Ovary (tissue), 9 donors: ENCODE data around the gene COLGALT1. TPM values are rescaled to one million over a fixed set of nuclear protein-coding genes. Genes with fewer than 3 reads are reported as not detected.

Experiments
- DNase-seq, 5 donors: peaks; one replicate each; pipeline ENCODE4 v3.0.0-alpha.2; 2019 to 2020
- H3K27ac ChIP-seq, 2 donors: fragments of 200-600 bp; one replicate each; pipeline versions ENCODE4 v1.5.1 to v1.8.0; 2019 to 2022
- H3K27me3 ChIP-seq: fragments of 200-600 bp; one replicate; pipeline ENCODE4 v1.8.0; 2022
- H3K36me3 ChIP-seq: fragments of 200-600 bp; sonication (generic); one replicate; pipeline ENCODE4 v1.5.1; 2019
- H3K4me1 ChIP-seq: one replicate; pipeline ENCODE4 v1.8.1; 2013; ENCODE audit warnings: mild to moderate bottlenecking, moderate library complexity; ENCODE audit not compliant: insufficient read depth
- H3K4me3 ChIP-seq: fragments of 200-600 bp; sonication (generic); one replicate; pipeline ENCODE4 v1.5.1; 2017
- H3K9me3 ChIP-seq, 2 donors: fragments of 200-600 bp in 1 of 2; sonication (generic) in 1 of 2; one replicate each; pipeline versions ENCODE4 v1.5.1 to v1.8.1; 2013 to 2019; ENCODE audit warnings: mild to moderate bottlenecking in 1 of 2, moderate library complexity in 1 of 2
- EP300 ChIP-seq: sonication (generic); formaldehyde crosslinking; IDR thresholded peaks from one replicate; pipeline ENCODE4 v1.6.1; 2017; ENCODE audit warnings: antibody characterized with exemption
- POLR2A ChIP-seq: fragments of 450-650 bp; IDR thresholded peaks from one replicate; pipeline ENCODE4 v1.6.1; 2017; ENCODE audit warnings: antibody characterized with exemption, mild to moderate bottlenecking, moderate library complexity
- WGBS, 3 donors: extraction: QIAGEN DNeasy Blood & Tissue Kit in 1 of 3; methylation state at CpG; one replicate each; pipeline versions ENCODE4 v1.1.5 to v1.1.7; 2013 to 2017; 5-methylcytosine and 5-hydroxymethylcytosine counted together
- intact Hi-C, 4 donors: fragments of 100-400 bp; cut with DNase I; formaldehyde crosslinking; loops; one replicate each; pipeline versions ENCODE4 v1.11.0 to v1.15.1; 2022 to 2023
- polyA plus RNA-seq, 2 donors: library from polyadenylated mRNA; stranded (reverse); fragments of 200-250 nt in 1 of 2; fragments of 350-450 nt in 1 of 2; fragmentation: Illumina TruSeq in 1 of 2; extraction: RNeasy Lipid Tissue Mini Kit (QIAGEN cat#74804) in 1 of 2; gene quantifications; one replicate each; pipeline ENCODE4 v1.2.3, GENCODE V29; 2013 to 2014
- total RNA-seq, 7 donors: library from RNA; depleted of rRNA in 2 of 7; stranded (reverse); fragments of >200 nt in 2 of 7; fragmentation: NEBNext Ultra II Directional in 3 of 7; extraction: Animal tissue kit (Norgen Biotek cat#: 25700) in 3 of 7; gene quantifications; one replicate each; pipeline versions ENCODE4 v1.1.0 to v1.2.4, GENCODE V29; 2016 to 2023
- TF ChIP-seq, protein P1 (sequence below), 3 donors: fragments of 450-650 bp in 2 of 3; fragments of 200-600 bp in 1 of 3; IDR thresholded peaks; one replicate each; pipeline versions ENCODE4 v1.5.1 to v1.8.0; 2016 to 2022; ENCODE audit warnings: antibody characterized with exemption in 3 of 3, mild to moderate bottlenecking in 1 of 3
- donor health status: DM: no; HTN: no; CAD: no; lungs with moderate emphysema.
- donor health status: DM: no; HTN: no; CAD: no.
- donor health status: Bipolar disorder and iron deficiency.
- donor health status: DM: yes; HTN: yes; CAD: no.
- donor health status: DM: no; HTN: no; CAD: no.
- donor health status: DM: yes; HTN: yes; CAD: no.

COLGALT1 gene
- total and polyA plus RNA-seq, 9 donors, result 30.4 to 75.2 (median 45.2) TPM

DNA sequence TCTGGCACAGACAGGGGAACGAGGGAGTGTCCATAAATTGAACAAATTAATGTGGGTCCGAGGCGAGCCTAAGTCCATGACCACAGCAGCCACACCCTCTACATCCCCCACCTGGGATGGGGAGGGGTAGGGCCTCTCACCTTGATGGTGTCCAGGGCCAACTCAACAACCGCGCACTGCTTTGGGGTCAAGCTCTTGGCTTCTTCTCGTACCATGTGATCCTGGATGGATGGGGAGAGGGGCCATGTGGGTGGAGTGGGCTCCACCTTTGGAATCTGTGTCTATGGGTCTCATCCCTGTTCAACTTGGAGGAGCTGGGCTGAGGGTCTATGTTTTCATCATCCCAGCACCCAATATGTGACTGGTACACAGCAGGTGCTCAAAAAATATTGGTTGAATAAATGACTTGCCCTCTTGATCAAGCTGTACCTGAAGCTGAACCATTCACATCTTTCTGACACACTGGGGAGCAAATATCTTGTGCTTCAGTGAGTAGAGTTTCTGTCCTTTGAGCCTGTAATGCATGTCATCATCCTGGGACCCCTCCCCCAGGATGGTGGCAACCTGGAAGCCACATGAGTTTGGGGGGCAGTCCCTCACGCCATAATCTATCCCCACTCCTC, 62.9 kb downstream of the COLGALT1 start:
- no peak for TF ChIP-seq POLR2A
- no peak for TF ChIP-seq EP300
- TF ChIP-seq, protein P1, sequence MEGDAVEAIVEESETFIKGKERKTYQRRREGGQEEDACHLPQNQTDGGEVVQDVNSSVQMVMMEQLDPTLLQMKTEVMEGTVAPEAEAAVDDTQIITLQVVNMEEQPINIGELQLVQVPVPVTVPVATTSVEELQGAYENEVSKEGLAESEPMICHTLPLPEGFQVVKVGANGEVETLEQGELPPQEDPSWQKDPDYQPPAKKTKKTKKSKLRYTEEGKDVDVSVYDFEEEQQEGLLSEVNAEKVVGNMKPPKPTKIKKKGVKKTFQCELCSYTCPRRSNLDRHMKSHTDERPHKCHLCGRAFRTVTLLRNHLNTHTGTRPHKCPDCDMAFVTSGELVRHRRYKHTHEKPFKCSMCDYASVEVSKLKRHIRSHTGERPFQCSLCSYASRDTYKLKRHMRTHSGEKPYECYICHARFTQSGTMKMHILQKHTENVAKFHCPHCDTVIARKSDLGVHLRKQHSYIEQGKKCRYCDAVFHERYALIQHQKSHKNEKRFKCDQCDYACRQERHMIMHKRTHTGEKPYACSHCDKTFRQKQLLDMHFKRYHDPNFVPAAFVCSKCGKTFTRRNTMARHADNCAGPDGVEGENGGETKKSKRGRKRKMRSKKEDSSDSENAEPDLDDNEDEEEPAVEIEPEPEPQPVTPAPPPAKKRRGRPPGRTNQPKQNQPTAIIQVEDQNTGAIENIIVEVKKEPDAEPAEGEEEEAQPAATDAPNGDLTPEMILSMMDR (IDR thresholded peaks at IDR 0.05), result no peak
- Histone ChIP-seq H3K4me1 (peaks cover 2% of the 10 kb centered on the region), H3K4me3 (no peak overlapping the region), H3K36me3 (no peaks in the 10 kb centered on the region), H3K9me3 (no peaks in the 10 kb centered on the region), H3K27ac (no peak overlapping the region), H3K27me3 (no peaks in the 10 kb centered on the region)
- 77 to 79% (median 78%) methylated on average over 7 of the region's 7 CpGs for WGBS, 3 donors
- no peak for DNase-seq
- intact Hi-C loops, result no loop called here

DNA sequence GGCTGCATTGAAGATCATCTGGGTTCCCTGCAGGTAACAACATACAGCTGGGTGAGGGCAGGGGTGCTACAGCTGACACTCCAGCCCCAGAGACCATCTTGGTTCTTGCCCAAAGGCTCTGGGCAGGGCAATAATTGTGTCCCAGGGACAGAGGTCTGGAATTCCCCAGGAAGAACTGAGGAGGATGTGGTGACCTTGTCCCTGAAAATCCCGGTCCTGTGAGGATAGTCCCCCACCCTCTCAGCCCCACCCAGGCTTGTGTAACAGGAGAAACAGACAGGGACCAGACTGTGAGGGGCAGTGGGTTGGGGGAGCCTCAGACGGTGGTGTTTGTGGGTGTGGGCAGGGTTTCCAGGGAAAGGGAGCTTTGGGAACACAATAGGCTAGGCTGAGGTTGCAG, 63.5 kb downstream of the COLGALT1 start:
- H3K9me3 ChIP-seq, result no peaks in the 10 kb centered on the region
- intact Hi-C loops, result no loop called here
- no peak for TF ChIP-seq POLR2A
- TF ChIP-seq, protein P1 (IDR thresholded peaks at IDR 0.05), result no peak
- no peak for TF ChIP-seq EP300
- WGBS, 3 donors, result 0 to 3% (median 2%) methylated on average over 2 of the region's 2 CpGs
- no peaks in the 10 kb centered on the region for H3K27me3 ChIP-seq
- no peak for DNase-seq
- H3K4me3 ChIP-seq, result no peak overlapping the region
- H3K4me1 ChIP-seq, result peaks cover 2% of the 10 kb centered on the region
- H3K36me3 ChIP-seq, result no peaks in the 10 kb centered on the region
- no peak overlapping the region for H3K27ac ChIP-seq

- H3K36me3 ChIP-seq, result no peaks in the 10 kb centered on the region
- WGBS, 3 donors, result 77 to 89% (median 88%) methylated on average over 1 of the region's 1 CpG
- H3K4me1 ChIP-seq, result peaks cover 2% of the 10 kb centered on the region
- no peaks in the 10 kb centered on the region for H3K27me3 ChIP-seq
- no peak overlapping the region for H3K4me3 ChIP-seq
- DNase-seq, result no peak
- H3K9me3 ChIP-seq, result no peaks in the 10 kb centered on the region
- TF ChIP-seq POLR2A (no peak), EP300 (no peak)
- TF ChIP-seq, protein P1 (IDR thresholded peaks at IDR 0.05), result no peak
- intact Hi-C loops, result no loop called here
- no peak overlapping the region for H3K27ac ChIP-seq
Observed at GRCh38 chr19:17620696-17621095, 65.2 kb downstream of the COLGALT1 start.

DNA sequence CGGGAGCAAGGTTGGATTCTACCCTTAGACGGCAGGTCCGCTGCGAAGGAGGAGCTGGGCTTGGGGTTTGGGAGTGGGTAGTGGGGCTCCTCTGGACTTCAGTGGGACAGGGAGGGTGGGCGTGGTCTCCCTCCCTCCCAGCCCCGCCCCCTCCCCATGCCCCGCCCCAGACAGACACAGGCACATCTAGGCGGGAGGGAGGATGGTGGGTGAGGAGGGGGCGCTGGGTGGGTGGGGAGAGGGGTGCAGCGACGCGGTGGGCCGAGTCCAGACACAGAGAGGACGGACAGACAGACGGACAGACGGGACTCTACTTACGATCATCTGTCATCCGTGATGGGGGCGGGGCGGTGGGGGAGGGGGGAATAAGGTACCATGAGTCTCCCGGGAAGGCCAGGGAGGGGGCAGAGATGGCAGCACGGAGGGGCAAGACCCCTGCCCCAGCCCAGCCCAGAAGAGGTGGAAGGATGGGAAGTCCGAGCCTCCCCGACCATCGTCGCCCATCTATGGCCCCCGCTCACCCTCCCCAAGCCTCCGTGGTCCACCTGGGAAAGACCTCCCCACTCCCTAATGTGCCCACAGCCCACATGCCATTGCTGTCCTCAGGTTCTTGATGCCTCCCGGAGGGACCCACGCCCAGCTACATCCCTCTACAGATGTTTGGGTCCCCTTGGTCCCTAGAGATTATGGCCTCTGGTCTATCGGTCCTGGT, 67.9 kb downstream of the COLGALT1 start:
- no peak for DNase-seq
- H3K4me3 ChIP-seq, result no peak overlapping the region
- H3K36me3 ChIP-seq, result no peaks in the 10 kb centered on the region
- 82 to 90% (median 84%) methylated on average over 29 to 31 of the region's 31 CpGs for WGBS, 3 donors
- intact Hi-C loops, result no loop called here
- no peak overlapping the region for H3K27ac ChIP-seq
- H3K9me3 ChIP-seq, result no peaks in the 10 kb centered on the region
- no peaks in the 10 kb centered on the region for H3K27me3 ChIP-seq
- H3K4me1 ChIP-seq, result no peaks in the 10 kb centered on the region
- TF ChIP-seq, protein P1 (IDR thresholded peaks at IDR 0.05), result no peak
- TF ChIP-seq POLR2A (no peak), EP300 (no peak)
